KMS-11 (cell line): ENCODE results near the gene TEX13C.
"Not testable (repeated sequence)": the region's sequence is repeated elsewhere in the genome, so short reads cannot be mapped to it uniquely, and the experiment has no call there.

Experiments
- H2AFZ ChIP-seq: fragments of 200-600 bp; sonication (generic); 2 replicates; pipeline ENCODE4 v1.6.1; 2016; ENCODE audit warnings: antibody characterized with exemption, mixed run types, low read depth
- H3K27ac ChIP-seq: fragments of 200-600 bp; sonication (generic); 2 replicates; pipeline ENCODE4 v1.6.1; 2016; ENCODE audit warnings: mild to moderate bottlenecking, mixed run types
- H3K27me3 ChIP-seq: fragments of 200-600 bp; sonication (generic); 2 replicates; pipeline ENCODE4 v1.6.1; 2017; ENCODE audit warnings: mild to moderate bottlenecking, low read depth, mixed run types, moderate library complexity; ENCODE audit not compliant: insufficient read depth
- H3K36me3 ChIP-seq: fragments of 200-600 bp; sonication (generic); 2 replicates; pipeline ENCODE4 v1.6.1; 2017; ENCODE audit warnings: mild to moderate bottlenecking, mixed run types; ENCODE audit not compliant: insufficient read depth
- H3K4me1 ChIP-seq: fragments of 200-600 bp; sonication (generic); 2 replicates; pipeline ENCODE4 v1.6.1; 2016; ENCODE audit warnings: mild to moderate bottlenecking, low read depth, mixed run types; ENCODE audit not compliant: poor library complexity, severe bottlenecking
- H3K4me2 ChIP-seq: fragments of 200-600 bp; sonication (generic); 2 replicates; pipeline ENCODE4 v1.7.0; 2016; ENCODE audit warnings: mild to moderate bottlenecking, mixed run types
- H3K4me3 ChIP-seq: fragments of 200-600 bp; sonication (generic); IDR thresholded peaks from 2 replicates; pipeline ENCODE4 v1.6.1; 2017; ENCODE audit warnings: low read depth, low read length, mixed read lengths; ENCODE audit not compliant: insufficient read depth
- H3K79me2 ChIP-seq: fragments of 200-600 bp; sonication (generic); 2 replicates; pipeline ENCODE4 v1.6.1; 2016; ENCODE audit warnings: low read depth, mixed run types; ENCODE audit not compliant: insufficient read depth
- H3K9ac ChIP-seq: fragments of 200-600 bp; sonication (generic); 2 replicates; pipeline ENCODE4 v1.6.1; 2016; ENCODE audit warnings: mild to moderate bottlenecking, mixed run types
- H4K20me1 ChIP-seq: fragments of 200-600 bp; sonication (generic); 2 replicates; pipeline ENCODE4 v1.6.1; 2016; ENCODE audit warnings: mild to moderate bottlenecking, mixed run types; ENCODE audit not compliant: insufficient read depth
- TF ChIP-seq, protein P1 (sequence below): fragments of 200-600 bp; sonication (generic); conservative IDR thresholded peaks from 2 replicates; pipeline ENCODE4 v1.6.1; 2017; ENCODE audit warnings: low read depth, mild to moderate bottlenecking, antibody characterized with exemption, low read length, moderate library complexity, mixed read lengths

Gene TEX13C

DNA sequence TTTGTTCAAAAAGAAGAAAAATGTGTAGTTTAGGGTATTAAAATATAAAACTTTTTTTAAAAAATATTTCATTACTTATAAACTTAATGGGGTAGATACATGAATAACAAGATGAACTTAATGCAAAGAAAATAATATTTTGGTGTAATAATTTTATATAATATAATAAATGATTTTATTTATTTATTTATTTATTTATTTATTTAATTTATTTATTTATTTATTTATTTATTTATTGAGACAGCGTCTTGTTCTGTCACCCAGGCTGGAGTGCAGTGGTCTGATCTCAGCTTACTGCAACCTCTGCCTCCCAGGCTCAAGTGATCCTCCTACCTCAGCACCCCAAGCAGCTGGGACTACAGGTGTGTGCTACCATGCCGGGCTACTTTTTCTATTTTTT, 20.8 kb upstream of the TEX13C start:
- Histone ChIP-seq H3K79me2 (no peaks in the 10 kb centered on the region), H3K27ac (no peak overlapping the region), H4K20me1 (no peaks in the 10 kb centered on the region), H3K4me2 (no peak overlapping the region), H3K4me3 (no peak overlapping the region), H3K4me1 (no peaks in the 10 kb centered on the region), H3K36me3 (no peaks in the 10 kb centered on the region), H3K9ac (no peak overlapping the region), H2AFZ (no peak overlapping the region), H3K27me3 (no peaks in the 10 kb centered on the region)
- TF ChIP-seq, protein P1, sequence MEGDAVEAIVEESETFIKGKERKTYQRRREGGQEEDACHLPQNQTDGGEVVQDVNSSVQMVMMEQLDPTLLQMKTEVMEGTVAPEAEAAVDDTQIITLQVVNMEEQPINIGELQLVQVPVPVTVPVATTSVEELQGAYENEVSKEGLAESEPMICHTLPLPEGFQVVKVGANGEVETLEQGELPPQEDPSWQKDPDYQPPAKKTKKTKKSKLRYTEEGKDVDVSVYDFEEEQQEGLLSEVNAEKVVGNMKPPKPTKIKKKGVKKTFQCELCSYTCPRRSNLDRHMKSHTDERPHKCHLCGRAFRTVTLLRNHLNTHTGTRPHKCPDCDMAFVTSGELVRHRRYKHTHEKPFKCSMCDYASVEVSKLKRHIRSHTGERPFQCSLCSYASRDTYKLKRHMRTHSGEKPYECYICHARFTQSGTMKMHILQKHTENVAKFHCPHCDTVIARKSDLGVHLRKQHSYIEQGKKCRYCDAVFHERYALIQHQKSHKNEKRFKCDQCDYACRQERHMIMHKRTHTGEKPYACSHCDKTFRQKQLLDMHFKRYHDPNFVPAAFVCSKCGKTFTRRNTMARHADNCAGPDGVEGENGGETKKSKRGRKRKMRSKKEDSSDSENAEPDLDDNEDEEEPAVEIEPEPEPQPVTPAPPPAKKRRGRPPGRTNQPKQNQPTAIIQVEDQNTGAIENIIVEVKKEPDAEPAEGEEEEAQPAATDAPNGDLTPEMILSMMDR, result no peak

DNA sequence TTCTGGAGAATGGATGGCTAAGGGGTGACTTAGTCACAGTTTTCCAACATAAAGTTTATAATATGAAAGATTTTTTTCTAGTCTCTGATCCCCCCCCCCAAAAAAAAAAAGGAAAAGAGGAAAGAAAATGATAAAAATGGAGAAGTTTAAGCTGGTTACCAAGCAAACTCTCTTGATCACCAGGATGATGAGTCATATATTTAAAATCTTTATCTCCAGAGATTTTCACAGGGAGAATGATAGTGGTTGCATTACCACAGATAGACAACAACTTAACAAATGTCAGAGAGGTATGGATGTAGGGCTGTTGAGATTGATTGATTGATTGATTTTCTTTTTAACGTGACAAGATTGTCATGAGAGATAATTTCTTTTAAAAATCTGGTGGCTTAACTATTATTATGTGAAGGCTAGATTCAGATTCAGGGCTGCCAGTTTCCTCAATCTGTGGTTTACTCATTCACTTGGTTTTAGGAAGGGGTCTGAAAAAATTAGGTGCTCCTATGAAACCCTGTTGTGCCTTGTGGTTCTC, 13.3 kb upstream of the TEX13C start:
- Histone ChIP-seq H3K27ac (no peak overlapping the region), H3K4me1 (no peaks in the 10 kb centered on the region), H3K27me3 (no peaks in the 10 kb centered on the region), H3K4me3 (no peak overlapping the region), H3K79me2 (no peaks in the 10 kb centered on the region), H4K20me1 (no peaks in the 10 kb centered on the region), H2AFZ (no peak overlapping the region), H3K36me3 (no peaks in the 10 kb centered on the region), H3K4me2 (no peak overlapping the region), H3K9ac (no peak overlapping the region)
- TF ChIP-seq, protein P1, result no peak

GRCh38 chrX:125308653-125309052, 11.0 kb upstream of the TEX13C start:
- H3K4me2 ChIP-seq, result no peak overlapping the region
- H3K79me2 ChIP-seq, result no peaks in the 10 kb centered on the region
- no peaks in the 10 kb centered on the region for H3K36me3 ChIP-seq
- H3K4me3 ChIP-seq, result no peak overlapping the region
- no peak overlapping the region for H2AFZ ChIP-seq
- TF ChIP-seq, protein P1, result no peak
- H3K9ac ChIP-seq, result no peak overlapping the region
- no peak overlapping the region for H3K27ac ChIP-seq
- H3K27me3 ChIP-seq, result no peaks in the 10 kb centered on the region
- H4K20me1 ChIP-seq, result no peaks in the 10 kb centered on the region
- H3K4me1 ChIP-seq, result no peaks in the 10 kb centered on the region

- not testable (repeated sequence) for H3K27me3 ChIP-seq, H3K79me2 ChIP-seq, H3K4me2 ChIP-seq, H3K4me3 ChIP-seq, H3K27ac ChIP-seq, H3K9ac ChIP-seq, H3K4me1 ChIP-seq, H3K36me3 ChIP-seq, H2AFZ ChIP-seq, H4K20me1 ChIP-seq
Observed at GRCh38 chrX:125319166-125319565, 505 bp upstream of the TEX13C start.

DNA sequence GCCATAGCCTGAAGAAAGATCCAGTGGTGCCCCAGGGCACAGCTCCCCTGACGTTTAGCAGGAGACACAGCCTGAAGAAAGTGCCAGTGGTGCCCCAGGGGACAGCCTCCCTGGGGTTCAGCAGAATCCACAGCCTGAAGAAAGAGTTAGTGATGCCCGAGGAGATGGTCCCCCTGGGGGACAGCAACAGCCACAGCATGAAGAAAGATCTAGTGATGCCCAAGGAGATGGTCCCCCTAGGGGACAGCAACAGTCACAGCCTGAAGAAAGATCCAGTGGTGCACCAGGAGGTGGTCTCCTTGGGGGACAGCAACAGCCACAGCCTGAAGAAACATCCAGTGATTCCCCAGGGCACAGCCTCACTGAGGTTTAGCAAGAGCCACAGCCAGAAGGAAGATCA, 2.8 kb downstream of the TEX13C start:
- H4K20me1 ChIP-seq, result no peaks in the 10 kb centered on the region
- no peak overlapping the region for H3K27ac ChIP-seq
- no peaks in the 10 kb centered on the region for H3K27me3 ChIP-seq
- no peak overlapping the region for H3K4me2 ChIP-seq
- no peak overlapping the region for H3K4me3 ChIP-seq
- no peak overlapping the region for H2AFZ ChIP-seq
- TF ChIP-seq, protein P1, result no peak
- H3K79me2 ChIP-seq, result no peaks in the 10 kb centered on the region
- no peaks in the 10 kb centered on the region for H3K36me3 ChIP-seq
- no peak overlapping the region for H3K9ac ChIP-seq
- no peaks in the 10 kb centered on the region for H3K4me1 ChIP-seq
